Measurements from ENCODE around the gene FRRS1L.

The FRRS1L gene

DNA sequence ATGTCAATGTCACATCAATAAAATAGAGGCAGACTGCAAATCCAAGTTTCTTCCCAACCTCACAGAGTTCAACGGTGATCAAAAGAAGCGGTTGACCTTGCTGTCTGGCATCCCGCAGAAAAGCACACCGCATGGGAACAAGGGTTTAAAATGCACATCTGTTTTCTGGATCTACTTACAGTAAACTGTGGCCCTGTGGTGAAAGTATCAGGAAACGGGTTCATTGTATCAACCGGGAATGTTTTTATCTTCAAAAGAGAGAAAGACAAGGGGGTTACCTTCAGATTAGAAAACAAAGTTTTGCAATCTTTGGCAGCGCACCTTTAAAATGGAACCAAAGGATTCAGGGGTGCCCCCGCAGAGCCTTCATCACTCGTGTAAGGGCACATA lies 15.5 kb upstream of the FRRS1L start:
- no peaks in the 10 kb centered on the region for H3K36me3 ChIP-seq (ENCODE audit: insufficient read depth, low read length)
- H3K4me1 ChIP-seq (ENCODE audit: insufficient read depth, low read length, severe bottlenecking) = no peaks in the 10 kb centered on the region
- H3K4me3 ChIP-seq (ENCODE audit: low read depth, low read length, poor library complexity, severe bottlenecking) = no peak overlapping the region
- TF ChIP-seq, protein P1, sequence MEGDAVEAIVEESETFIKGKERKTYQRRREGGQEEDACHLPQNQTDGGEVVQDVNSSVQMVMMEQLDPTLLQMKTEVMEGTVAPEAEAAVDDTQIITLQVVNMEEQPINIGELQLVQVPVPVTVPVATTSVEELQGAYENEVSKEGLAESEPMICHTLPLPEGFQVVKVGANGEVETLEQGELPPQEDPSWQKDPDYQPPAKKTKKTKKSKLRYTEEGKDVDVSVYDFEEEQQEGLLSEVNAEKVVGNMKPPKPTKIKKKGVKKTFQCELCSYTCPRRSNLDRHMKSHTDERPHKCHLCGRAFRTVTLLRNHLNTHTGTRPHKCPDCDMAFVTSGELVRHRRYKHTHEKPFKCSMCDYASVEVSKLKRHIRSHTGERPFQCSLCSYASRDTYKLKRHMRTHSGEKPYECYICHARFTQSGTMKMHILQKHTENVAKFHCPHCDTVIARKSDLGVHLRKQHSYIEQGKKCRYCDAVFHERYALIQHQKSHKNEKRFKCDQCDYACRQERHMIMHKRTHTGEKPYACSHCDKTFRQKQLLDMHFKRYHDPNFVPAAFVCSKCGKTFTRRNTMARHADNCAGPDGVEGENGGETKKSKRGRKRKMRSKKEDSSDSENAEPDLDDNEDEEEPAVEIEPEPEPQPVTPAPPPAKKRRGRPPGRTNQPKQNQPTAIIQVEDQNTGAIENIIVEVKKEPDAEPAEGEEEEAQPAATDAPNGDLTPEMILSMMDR (IDR thresholded peaks at IDR 0.05; ENCODE audit: low read length) = no peak
- no peak for TF ChIP-seq EZH2 (IDR thresholded peaks at IDR 0.05; ENCODE audit: borderline replicate concordance, low read length)
- no peak overlapping the region for H3K9ac ChIP-seq (ENCODE audit: low read length)
- no peaks in the 10 kb centered on the region for H3K27me3 ChIP-seq (ENCODE audit: insufficient read depth, low read length)
- H3K79me2 ChIP-seq (ENCODE audit: insufficient read depth, low read length) = no peaks in the 10 kb centered on the region
- no peaks in the 10 kb centered on the region for H4K20me1 ChIP-seq (ENCODE audit: insufficient read depth, low read length)
- H2AFZ ChIP-seq (ENCODE audit: low read length) = no peak overlapping the region
- no peak overlapping the region for H3K27ac ChIP-seq (ENCODE audit: low read depth, low read length, poor library complexity, severe bottlenecking)
- no peaks in the 10 kb centered on the region for H3F3A ChIP-seq (ENCODE audit: insufficient read depth, low read length)
- no peaks in the 10 kb centered on the region for H3K9me2 ChIP-seq (ENCODE audit: low read depth, low read length)
- no peaks in the 10 kb centered on the region for H3K9me3 ChIP-seq (ENCODE audit: low read length)
- no peak overlapping the region for H3K4me2 ChIP-seq (ENCODE audit: low read length)

DNA sequence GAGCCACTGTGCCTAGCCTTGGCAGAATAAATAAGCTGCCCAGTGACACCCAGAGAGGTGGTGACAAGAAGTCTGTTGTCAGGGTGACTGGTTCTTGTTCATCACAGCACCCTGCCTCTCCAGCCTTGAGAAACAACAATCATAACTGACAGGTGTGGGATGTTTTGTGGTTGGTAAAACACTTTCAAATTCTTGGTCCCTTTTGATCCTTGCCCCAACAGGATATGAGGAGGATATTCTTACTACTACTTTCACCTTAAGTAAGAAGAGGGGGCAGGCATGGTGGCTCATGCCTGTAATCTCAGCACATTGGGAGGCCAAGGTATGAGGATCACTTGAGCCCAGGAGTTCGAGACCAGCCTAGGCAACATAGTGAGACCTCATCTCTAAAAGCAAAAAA lies 14.2 kb upstream of the FRRS1L start:
- no peaks in the 10 kb centered on the region for H3F3A ChIP-seq (ENCODE audit: insufficient read depth, low read length)
- H3K9me3 ChIP-seq (ENCODE audit: low read length) = no peaks in the 10 kb centered on the region
- no peaks in the 10 kb centered on the region for H3K79me2 ChIP-seq (ENCODE audit: insufficient read depth, low read length)
- no peaks in the 10 kb centered on the region for H3K4me1 ChIP-seq (ENCODE audit: insufficient read depth, low read length, severe bottlenecking)
- no peak for TF ChIP-seq EZH2 (IDR thresholded peaks at IDR 0.05; ENCODE audit: borderline replicate concordance, low read length)
- TF ChIP-seq, protein P1 (IDR thresholded peaks at IDR 0.05; ENCODE audit: low read length) = no peak
- H3K27ac ChIP-seq (ENCODE audit: low read depth, low read length, poor library complexity, severe bottlenecking) = no peak overlapping the region
- no peak overlapping the region for H3K4me3 ChIP-seq (ENCODE audit: low read depth, low read length, poor library complexity, severe bottlenecking)
- no peak overlapping the region for H3K9ac ChIP-seq (ENCODE audit: low read length)
- no peak overlapping the region for H3K4me2 ChIP-seq (ENCODE audit: low read length)
- H3K9me2 ChIP-seq (ENCODE audit: low read depth, low read length) = no peaks in the 10 kb centered on the region
- H3K36me3 ChIP-seq (ENCODE audit: insufficient read depth, low read length) = no peaks in the 10 kb centered on the region
- no peaks in the 10 kb centered on the region for H3K27me3 ChIP-seq (ENCODE audit: insufficient read depth, low read length)
- no peaks in the 10 kb centered on the region for H4K20me1 ChIP-seq (ENCODE audit: insufficient read depth, low read length)
- H2AFZ ChIP-seq (ENCODE audit: low read length) = no peak overlapping the region

DNA sequence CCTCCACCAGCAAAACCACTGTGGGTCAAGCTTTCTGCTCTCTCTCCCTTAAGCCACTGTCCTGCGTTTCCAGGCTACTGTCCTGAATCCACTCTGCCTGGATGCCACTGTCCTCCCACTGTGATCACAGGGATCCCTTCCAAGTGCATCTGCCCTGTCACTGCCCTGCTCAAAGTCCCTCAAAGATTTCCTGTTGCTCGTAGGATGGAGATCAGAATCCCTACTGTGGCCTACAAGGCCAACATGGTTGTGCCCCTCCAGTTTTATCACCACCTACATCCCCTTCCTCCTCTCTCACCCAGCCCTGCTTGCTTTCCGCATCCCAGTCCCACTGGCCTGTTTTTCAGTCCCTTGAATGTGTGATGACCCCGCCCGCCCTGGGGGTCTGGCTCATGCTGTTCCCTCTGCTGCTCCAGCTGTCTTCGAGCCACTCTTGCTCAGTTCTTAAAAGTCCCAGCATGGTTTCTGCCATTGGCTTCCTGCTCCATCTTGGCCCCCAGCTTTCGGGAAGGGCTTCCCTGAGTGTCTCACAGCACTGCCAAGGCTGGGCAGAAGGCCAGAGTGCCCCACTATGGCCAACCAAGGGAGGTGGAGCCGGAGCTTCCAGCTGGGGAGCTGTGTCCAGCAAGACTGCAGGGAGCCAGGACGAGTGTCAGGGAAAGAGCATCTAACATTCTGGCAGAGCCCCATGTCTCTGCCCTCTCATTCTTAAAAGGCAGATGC lies 12.9 kb upstream of the FRRS1L start:
- Histone ChIP-seq H4K20me1 (ENCODE audit: insufficient read depth, low read length) (no peaks in the 10 kb centered on the region), H3K27ac (ENCODE audit: low read depth, low read length, poor library complexity, severe bottlenecking) (no peak overlapping the region), H3K9me2 (ENCODE audit: low read depth, low read length) (no peaks in the 10 kb centered on the region), H3K36me3 (ENCODE audit: insufficient read depth, low read length) (no peaks in the 10 kb centered on the region), H3K9ac (ENCODE audit: low read length) (no peak overlapping the region), H3K9me3 (ENCODE audit: low read length) (no peaks in the 10 kb centered on the region), H3K4me1 (ENCODE audit: insufficient read depth, low read length, severe bottlenecking) (no peaks in the 10 kb centered on the region), H3K4me2 (ENCODE audit: low read length) (no peak overlapping the region), H3F3A (ENCODE audit: insufficient read depth, low read length) (no peaks in the 10 kb centered on the region), H2AFZ (ENCODE audit: low read length) (no peak overlapping the region), H3K27me3 (ENCODE audit: insufficient read depth, low read length) (no peaks in the 10 kb centered on the region), H3K79me2 (ENCODE audit: insufficient read depth, low read length) (no peaks in the 10 kb centered on the region), H3K4me3 (ENCODE audit: low read depth, low read length, poor library complexity, severe bottlenecking) (no peak overlapping the region)
- no peak for TF ChIP-seq EZH2 (IDR thresholded peaks at IDR 0.05; ENCODE audit: borderline replicate concordance, low read length)
- TF ChIP-seq, protein P1 (IDR thresholded peaks at IDR 0.05; ENCODE audit: low read length) = no peak

Data from OCI-LY1 (cell line).